ENCODE results near the gene NAALADL1. TPM values are rescaled to one million over a fixed set of nuclear protein-coding genes. Genes with fewer than 3 reads are reported as not detected.
"Not testable (repeated sequence)": the region's sequence is repeated elsewhere in the genome, so short reads cannot be mapped to it uniquely, and the experiment has no call there.

Gene NAALADL1
- total RNA-seq, 1 donor from 2014 or later, result not detected

- H3K27ac Mint-ChIP-seq (ENCODE audit: unreplicated experiment), result peak overlapping the region; percentile 85
- peaks cover 12% of the 10 kb centered on the region for H3K36me3 Mint-ChIP-seq (ENCODE audit: unreplicated experiment)
- no peak for DNase-seq (ENCODE audit: extremely low spot score, unreplicated experiment)
- no peaks in the 10 kb centered on the region for H3K9me3 Mint-ChIP-seq (ENCODE audit: unreplicated experiment)
- peaks cover 11% of the 10 kb centered on the region for H3K4me1 Mint-ChIP-seq (ENCODE audit: unreplicated experiment)
- no peak for TF ChIP-seq CTCF (IDR thresholded peaks at IDR 0.05)
- H3K27me3 Mint-ChIP-seq (ENCODE audit: unreplicated experiment), result no peaks in the 10 kb centered on the region
- peak overlapping the region; percentile 81 for H3K4me3 Mint-ChIP-seq (ENCODE audit: unreplicated experiment)
Measured at GRCh38 chr11:65014726-65015227, 43.6 kb downstream of the NAALADL1 start.

- Mint-ChIP-seq H3K4me1 (ENCODE audit: unreplicated experiment) (peaks cover 11% of the 10 kb centered on the region), H3K9me3 (ENCODE audit: unreplicated experiment) (no peaks in the 10 kb centered on the region), H3K36me3 (ENCODE audit: unreplicated experiment) (peaks cover 12% of the 10 kb centered on the region), H3K27ac (ENCODE audit: unreplicated experiment) (peak within 1 kb of the TSS; percentile 97), H3K27me3 (ENCODE audit: unreplicated experiment) (no peaks in the 10 kb centered on the region), H3K4me3 (ENCODE audit: unreplicated experiment) (peak within 1 kb of the TSS; percentile 88)
- peak; percentile 85 for TF ChIP-seq CTCF (IDR thresholded peaks at IDR 0.05)
- DNase-seq (ENCODE audit: extremely low spot score, unreplicated experiment), result peak; percentile 96
Measured at GRCh38 chr11:65013888-65014725, 44.2 kb downstream of the NAALADL1 start, which contains the start of gene ARL2. Gene ARL2 (plus strand): TSS chr11:65014160. CDS start chr11:65014208, 48 bp downstream.

GRCh38 chr11:65013130-65013887 is 45.0 kb downstream of the NAALADL1 start:
- TF ChIP-seq CTCF (IDR thresholded peaks at IDR 0.05), result peak; percentile 75
- Mint-ChIP-seq H3K27ac (ENCODE audit: unreplicated experiment) (peak overlapping the region; percentile 97), H3K4me3 (ENCODE audit: unreplicated experiment) (peak overlapping the region; percentile 88), H3K4me1 (ENCODE audit: unreplicated experiment) (peaks cover 11% of the 10 kb centered on the region), H3K36me3 (ENCODE audit: unreplicated experiment) (peaks cover 12% of the 10 kb centered on the region), H3K27me3 (ENCODE audit: unreplicated experiment) (no peaks in the 10 kb centered on the region), H3K9me3 (ENCODE audit: unreplicated experiment) (no peaks in the 10 kb centered on the region)
- peak; percentile 96 for DNase-seq (ENCODE audit: extremely low spot score, unreplicated experiment)

- Mint-ChIP-seq H3K4me1 (ENCODE audit: unreplicated experiment) (peaks cover 11% of the 10 kb centered on the region), H3K36me3 (ENCODE audit: unreplicated experiment) (no peaks in the 10 kb centered on the region), H3K27me3 (ENCODE audit: unreplicated experiment) (no peaks in the 10 kb centered on the region), H3K9me3 (ENCODE audit: unreplicated experiment) (no peaks in the 10 kb centered on the region), H3K27ac (ENCODE audit: unreplicated experiment) (no peak overlapping the region), H3K4me3 (ENCODE audit: unreplicated experiment) (no peak overlapping the region)
- no peak for DNase-seq (ENCODE audit: extremely low spot score, unreplicated experiment)
- TF ChIP-seq CTCF (IDR thresholded peaks at IDR 0.05), result no peak
Measured at GRCh38 chr11:65008873-65009272, 49.5 kb downstream of the NAALADL1 start.

GRCh38 chr11:65008016-65008415 is 50.3 kb downstream of the NAALADL1 start:
- DNase-seq (ENCODE audit: extremely low spot score, unreplicated experiment), result no peak

GRCh38 chr11:65003968-65004367 is 54.4 kb downstream of the NAALADL1 start:
- not testable (repeated sequence) for H3K27ac Mint-ChIP-seq (ENCODE audit: unreplicated experiment); H3K4me1 Mint-ChIP-seq (ENCODE audit: unreplicated experiment); H3K9me3 Mint-ChIP-seq (ENCODE audit: unreplicated experiment); H3K36me3 Mint-ChIP-seq (ENCODE audit: unreplicated experiment); H3K27me3 Mint-ChIP-seq (ENCODE audit: unreplicated experiment); DNase-seq (ENCODE audit: extremely low spot score, unreplicated experiment); H3K4me3 Mint-ChIP-seq (ENCODE audit: unreplicated experiment)

More at GRCh38 chr11:65008016-65008415, 50.3 kb downstream of the NAALADL1 start:
- peaks cover 6% of the 10 kb centered on the region for H3K4me1 Mint-ChIP-seq (ENCODE audit: unreplicated experiment)
- no peak for TF ChIP-seq CTCF (IDR thresholded peaks at IDR 0.05)
- H3K27me3 Mint-ChIP-seq (ENCODE audit: unreplicated experiment), result no peaks in the 10 kb centered on the region
- H3K9me3 Mint-ChIP-seq (ENCODE audit: unreplicated experiment), result no peaks in the 10 kb centered on the region
- H3K4me3 Mint-ChIP-seq (ENCODE audit: unreplicated experiment), result no peak overlapping the region
- H3K36me3 Mint-ChIP-seq (ENCODE audit: unreplicated experiment), result no peaks in the 10 kb centered on the region
- no peak overlapping the region for H3K27ac Mint-ChIP-seq (ENCODE audit: unreplicated experiment)

Data from osteocyte (in vitro differentiated cells).